Measurements from ENCODE around the gene PRCP. TPM values are rescaled to one million over a fixed set of nuclear protein-coding genes. Genes with fewer than 3 reads are reported as not detected.

Gene PRCP
- total RNA-seq, 1 donor: 37.1 TPM

GRCh38 chr11:82776377-82776776 is 123.9 kb downstream of the PRCP start:
- DNase-seq (ENCODE audit: low read depth): no peak
- H3K4me3 ChIP-seq (ENCODE audit: low read depth, low read length): no peak overlapping the region
- no peak for TF ChIP-seq CTCF (IDR thresholded peaks at IDR 0.05; ENCODE audit: insufficient read depth, low read depth, low read length)

GRCh38 chr11:82775736-82776346 is 124.4 kb downstream of the PRCP start:
- peak; percentile 94 for TF ChIP-seq CTCF (IDR thresholded peaks at IDR 0.05; ENCODE audit: insufficient read depth, low read depth, low read length)
- H3K4me3 ChIP-seq (ENCODE audit: low read depth, low read length): no peak overlapping the region
- DNase-seq (ENCODE audit: low read depth): peak; percentile 57

- DNase-seq (ENCODE audit: low read depth): no peak
- no peak overlapping the region for H3K4me3 ChIP-seq (ENCODE audit: low read depth, low read length)
- no peak for TF ChIP-seq CTCF (IDR thresholded peaks at IDR 0.05; ENCODE audit: insufficient read depth, low read depth, low read length)
Observed at GRCh38 chr11:82775218-82775617, 125.0 kb downstream of the PRCP start.

Other genes starting within 250 kb of the PRCP start
- gene FAM181B, start 166.6 kb downstream of the PRCP start, total RNA-seq: under 0.01 TPM in 1 of 2 replicates, not detected in the other
- gene DDIAS, start 1.3 kb upstream of the PRCP start, total RNA-seq: 1.9 and 5.6 TPM in 2 replicates
- 11.3 and 12.5 TPM in 2 replicates for gene RAB30, start 171.5 kb upstream of the PRCP start, total RNA-seq